GM21515 (cell line): Measurements from ENCODE around the gene NDUFA1.
"Not testable (repeated sequence)": the region's sequence is repeated elsewhere in the genome, so short reads cannot be mapped to it uniquely, and the experiment has no call there.

Experiments used
- ATAC-seq: cut with Tn5 transposase; IDR thresholded peaks from one replicate; pipeline ENCODE4 v1.9.1; 2021; ENCODE audit not compliant: unreplicated experiment

Gene NDUFA1

GRCh38 chrX:119871599-119872395 is at the start of gene NDUFA1, which contains the start of gene RNF113A:
Gene NDUFA1, plus strand, starts transcription at chrX:119871832. Its CDS starts 80 bp downstream, at chrX:119871912.
Gene RNF113A, minus strand, starts transcription at chrX:119871733. Its CDS starts 120 bp downstream, at chrX:119871613.
- peak; percentile 96 for ATAC-seq

DNA sequence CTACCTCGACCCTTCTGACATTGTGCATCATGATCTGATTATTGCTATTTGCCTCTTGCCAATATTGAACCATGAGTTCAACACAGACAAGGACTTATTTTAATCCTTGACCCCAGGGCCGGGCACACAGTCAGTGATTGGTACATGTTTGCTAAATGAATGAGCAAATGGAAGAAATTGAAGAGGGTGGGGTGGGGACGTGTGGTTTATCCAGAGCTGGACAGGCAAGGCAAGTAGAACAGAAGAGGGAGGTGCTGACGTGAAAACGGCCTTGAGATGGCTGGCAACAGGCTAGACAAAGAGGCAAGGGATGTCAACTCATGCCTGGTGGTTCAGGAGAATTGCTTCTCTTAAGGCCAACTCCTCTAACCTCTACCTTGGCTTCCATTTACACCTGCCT is 47.4 kb upstream of the NDUFA1 start:
- not testable (repeated sequence) for ATAC-seq

DNA sequence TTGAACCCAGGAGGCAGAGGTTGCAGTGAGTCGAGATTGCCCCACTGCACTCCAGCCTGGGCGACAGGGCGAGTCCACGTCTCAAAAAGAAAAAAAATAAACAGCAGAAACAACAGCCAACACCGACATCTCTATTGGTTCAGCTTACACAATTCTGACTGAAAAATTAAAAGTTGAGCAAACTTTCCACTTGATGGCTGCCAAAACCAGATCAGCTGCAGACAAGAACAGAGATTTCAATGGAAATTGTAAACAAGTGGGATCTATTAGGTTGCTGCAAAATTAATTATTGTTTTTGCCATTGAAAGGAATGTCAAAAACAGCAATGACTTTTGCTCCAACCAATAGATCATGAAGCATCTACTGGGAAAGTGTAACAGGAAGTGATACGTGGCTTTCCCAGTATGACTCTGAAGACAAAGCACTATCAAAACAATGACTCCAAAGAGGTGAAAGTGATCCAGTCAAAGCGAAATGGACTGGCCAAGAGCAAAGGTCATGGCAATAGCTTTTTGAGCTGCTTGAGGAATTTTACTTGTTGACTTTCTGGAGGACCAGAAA is 45.2 kb upstream of the NDUFA1 start:
- no peak for ATAC-seq

GRCh38 chrX:119828446-119828845 is 43.2 kb upstream of the NDUFA1 start:
- no peak for ATAC-seq

DNA sequence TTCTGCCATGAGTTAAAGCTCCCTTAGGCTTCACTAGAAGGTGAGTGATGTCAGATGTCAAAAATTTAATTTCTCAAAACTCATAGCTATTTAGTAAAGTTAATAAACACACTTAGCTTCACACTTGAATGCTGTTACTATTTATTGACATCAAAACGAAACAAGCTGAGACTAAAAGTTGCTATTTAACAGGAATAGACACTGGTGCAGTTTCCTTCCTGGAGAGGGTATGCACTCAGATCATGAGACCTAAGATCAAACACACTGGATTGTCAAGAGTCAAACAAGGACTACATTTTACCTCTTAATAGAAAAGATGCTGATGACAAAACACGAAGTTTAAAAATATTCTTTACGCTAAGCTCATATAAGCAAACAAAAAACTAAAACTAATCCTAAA is 37.7 kb upstream of the NDUFA1 start:
- ATAC-seq, result no peak

DNA sequence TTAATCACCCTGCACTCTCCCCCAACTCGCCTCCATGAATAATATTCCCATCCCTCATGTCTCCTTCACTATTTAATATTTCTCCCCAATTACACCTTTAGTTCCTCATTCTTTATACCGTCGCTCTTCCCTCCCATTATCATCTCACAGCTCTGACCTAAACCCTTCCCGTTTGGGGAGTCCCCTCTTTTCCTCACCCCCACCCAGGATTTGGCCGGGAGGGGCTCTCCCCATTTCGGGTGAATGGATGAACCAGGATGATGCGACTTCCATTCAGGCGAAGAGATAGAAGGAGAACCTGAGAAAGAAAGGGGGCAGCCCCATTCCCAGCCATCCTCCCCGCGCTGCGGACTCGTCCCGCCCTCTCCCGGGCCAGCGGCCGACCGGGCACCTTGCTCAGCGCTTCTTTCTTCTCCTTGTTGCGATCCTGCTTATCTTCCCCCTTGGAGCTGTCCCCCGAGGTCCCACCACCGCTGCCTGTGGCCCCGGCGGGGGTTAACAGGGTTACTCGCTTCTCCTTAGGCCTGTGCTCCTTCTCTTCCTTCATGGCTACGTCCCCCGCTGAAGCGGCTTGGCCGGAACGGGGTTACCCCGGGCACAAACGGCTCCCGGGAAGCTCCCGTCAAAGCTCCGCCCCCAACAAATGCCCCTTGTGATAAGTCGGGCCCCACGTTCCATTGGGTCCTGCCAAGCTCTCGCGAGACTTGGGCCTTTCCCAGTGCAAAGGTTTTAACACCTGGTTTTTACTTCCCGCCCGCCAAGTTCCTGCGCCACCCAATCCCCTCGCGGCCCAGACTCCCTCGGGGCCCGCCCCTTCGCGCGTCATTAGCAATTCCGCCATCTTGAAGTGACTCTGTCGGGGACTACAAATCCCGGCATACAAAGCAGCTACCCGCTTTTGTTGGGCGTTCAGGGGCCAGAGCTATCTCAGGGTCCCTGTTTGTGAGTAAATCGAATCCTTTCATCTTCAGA is 19.0 kb upstream of the NDUFA1 start, which contains the start of gene UPF3B:
TSS of gene UPF3B (minus strand) at position 582 of the 972 bp plus-strand sequence. CDS start at position 547, 35 bp downstream.
- ATAC-seq, result peak; percentile 97

DNA sequence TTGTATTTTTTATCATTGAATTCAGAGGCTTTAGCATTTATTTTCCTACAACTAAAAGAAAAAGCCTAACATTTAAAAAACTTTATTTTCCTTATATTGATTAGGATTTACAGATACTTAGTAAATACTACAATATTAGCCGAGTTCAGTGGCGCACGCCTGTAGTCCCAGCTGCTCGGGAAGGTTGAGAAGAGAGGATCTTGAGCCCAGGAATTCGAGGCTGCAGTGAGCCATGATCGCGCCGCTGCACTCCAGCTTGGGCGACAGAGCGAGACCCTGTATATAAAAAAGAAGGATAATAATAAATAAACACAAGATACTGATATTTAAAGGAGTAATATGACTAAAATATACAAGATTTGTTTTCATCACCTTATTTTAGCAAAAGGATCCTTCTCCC is 18.2 kb upstream of the NDUFA1 start:
- no peak for ATAC-seq

DNA sequence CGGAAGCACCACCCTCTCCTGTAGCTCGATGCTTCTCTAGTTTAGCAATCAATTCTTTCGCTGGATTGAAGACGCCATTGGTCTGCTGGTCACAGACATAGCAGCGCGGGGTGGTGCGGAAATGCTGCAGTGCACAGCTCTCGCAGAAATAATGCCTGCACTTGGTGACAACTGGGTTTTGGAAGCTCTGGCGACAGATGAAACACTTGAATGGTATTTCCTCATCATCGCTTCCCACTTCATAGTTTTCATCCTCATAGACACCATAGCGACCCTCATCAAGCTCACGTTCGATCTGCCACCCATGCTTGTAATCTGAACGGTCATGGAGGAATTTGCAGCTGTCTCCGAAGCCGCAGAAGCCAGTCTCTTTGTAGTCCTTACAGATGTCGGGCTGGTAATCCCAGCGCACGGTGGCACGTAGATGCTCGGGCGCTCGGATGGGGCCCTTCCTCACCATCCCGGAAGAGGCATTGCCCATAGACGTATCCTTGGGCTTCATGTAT is 953 bp upstream of the NDUFA1 start:
- ATAC-seq, result peak; percentile 19

DNA sequence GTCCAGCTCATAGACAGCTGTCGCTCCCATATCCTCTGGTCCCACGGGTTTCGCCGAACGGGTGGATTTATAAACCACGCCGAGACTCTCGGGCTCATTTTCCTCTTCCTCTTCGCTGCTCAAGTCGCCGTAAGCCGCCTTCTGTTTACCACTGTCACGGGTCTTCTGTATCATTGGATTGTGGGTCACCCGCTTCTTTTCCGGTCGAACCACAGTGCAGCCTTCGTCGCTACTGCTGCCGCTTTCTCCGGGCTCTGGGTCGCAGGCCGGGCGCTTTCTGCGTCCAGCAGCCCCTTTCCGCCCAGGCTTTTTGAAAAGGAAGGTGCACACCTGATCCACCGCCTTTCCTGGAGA is 410 bp upstream of the NDUFA1 start:
- ATAC-seq, result peak; percentile 28

- ATAC-seq, result no peak
Observed at GRCh38 chrX:119878740-119879139, 7.1 kb downstream of the NDUFA1 start.

- ATAC-seq, result no peak
Observed at GRCh38 chrX:119880076-119880475, 8.4 kb downstream of the NDUFA1 start.

DNA sequence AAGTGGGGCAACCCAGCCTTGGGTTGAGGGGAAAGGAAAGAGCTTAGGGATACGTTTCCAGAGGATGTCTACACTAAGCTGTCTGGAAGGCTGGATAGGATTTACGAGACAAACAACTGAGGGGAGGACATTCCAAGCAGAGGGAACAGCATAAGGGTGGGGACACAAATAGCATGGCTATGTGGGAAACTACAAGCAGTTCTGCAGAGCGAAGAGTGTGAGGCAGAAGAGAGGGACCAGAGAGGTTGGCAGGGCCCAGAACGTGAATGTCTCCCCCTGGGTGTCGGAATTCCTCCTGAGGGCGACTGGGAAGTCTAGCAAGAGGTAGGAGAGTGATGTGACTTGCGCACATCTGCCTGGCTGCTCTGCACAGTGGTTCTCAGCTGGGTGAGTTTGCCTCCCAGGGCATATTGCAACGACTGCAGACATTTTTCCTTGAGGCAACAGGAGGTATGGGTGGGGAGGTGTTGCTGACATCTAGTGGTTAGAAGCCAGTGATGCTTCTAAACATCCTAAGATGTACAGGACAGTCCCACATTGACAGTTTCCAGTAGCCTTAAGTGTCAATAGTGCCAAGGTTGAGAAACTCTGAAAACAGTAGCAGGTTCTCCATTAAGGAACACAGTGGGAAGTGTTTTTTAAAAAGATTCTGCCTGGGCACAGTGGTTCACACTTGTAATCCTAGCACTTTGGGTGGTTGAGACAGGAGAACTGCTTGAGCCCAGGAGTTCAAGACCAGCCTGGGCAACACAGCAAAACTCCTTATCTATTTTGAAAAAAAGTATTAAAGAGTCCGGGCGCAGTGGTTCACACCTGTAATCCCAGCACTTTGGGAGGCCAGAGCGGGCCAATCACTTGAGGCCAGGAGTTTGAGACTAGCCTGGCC is 9.2 kb downstream of the NDUFA1 start:
- ATAC-seq, result peak; percentile 73

DNA sequence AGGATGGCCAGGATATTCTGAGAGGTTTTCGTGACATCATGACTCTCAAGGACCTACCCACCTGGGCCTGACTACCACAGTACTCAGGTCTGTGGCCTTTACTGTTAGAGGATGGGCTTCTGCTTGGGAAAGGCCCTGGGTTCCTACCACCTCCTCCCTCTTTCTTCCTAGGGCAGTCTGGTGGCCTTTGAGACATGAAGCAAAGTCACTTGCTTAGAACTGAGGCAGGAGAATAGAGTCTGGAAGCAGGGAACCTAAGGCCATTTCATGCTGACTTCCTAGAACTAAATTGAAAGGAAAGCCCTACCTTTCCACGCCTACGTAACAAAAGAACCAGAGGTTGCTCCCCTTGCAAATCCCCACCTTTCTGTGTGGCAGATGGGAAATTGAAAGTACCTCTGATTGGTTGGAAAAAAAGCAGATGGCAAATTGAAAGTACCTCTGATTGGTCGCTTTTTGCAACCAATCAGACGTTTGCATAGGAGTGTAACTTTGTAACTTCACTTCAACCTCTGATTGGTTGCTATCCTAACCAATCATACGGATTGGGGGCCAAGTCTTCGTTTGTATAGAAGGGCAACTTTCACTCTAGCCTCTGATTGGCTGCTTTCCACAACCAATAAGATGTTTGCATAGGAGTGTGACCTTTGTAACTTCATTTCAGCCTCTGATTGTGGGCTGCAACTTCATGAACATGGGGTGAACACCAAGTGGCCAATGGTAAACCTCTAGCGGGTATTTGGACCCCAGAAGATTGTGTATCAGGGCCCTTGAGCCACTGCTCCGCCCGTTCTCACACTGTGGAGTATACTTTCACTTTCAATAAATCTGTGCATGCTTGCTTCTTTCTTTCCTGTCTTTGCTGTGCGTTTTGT is 14.2 kb downstream of the NDUFA1 start:
- ATAC-seq, result no peak

GRCh38 chrX:119887721-119888425 is 16.2 kb downstream of the NDUFA1 start:
- ATAC-seq, result no peak

DNA sequence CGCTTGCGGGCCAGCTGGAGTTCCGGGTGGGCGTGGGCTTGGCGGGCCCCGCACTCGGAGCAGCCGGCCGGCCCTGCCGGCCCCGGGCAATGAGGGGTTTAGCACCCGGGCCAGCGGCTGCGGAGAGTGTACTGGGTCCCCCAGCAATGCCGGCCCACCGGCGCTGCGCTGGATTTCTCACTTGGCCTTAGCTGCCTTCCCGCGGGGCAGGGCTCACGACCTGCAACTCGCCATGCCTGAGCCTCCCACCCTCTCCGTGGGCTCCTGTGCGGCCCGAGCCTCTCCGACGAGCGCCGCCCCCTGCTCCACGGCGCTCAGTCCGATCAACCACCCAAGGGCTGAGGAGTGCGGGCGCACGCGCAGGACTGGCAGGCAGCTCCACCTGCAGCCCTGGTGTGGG is 19.0 kb downstream of the NDUFA1 start:
- ATAC-seq, result not testable (repeated sequence)

DNA sequence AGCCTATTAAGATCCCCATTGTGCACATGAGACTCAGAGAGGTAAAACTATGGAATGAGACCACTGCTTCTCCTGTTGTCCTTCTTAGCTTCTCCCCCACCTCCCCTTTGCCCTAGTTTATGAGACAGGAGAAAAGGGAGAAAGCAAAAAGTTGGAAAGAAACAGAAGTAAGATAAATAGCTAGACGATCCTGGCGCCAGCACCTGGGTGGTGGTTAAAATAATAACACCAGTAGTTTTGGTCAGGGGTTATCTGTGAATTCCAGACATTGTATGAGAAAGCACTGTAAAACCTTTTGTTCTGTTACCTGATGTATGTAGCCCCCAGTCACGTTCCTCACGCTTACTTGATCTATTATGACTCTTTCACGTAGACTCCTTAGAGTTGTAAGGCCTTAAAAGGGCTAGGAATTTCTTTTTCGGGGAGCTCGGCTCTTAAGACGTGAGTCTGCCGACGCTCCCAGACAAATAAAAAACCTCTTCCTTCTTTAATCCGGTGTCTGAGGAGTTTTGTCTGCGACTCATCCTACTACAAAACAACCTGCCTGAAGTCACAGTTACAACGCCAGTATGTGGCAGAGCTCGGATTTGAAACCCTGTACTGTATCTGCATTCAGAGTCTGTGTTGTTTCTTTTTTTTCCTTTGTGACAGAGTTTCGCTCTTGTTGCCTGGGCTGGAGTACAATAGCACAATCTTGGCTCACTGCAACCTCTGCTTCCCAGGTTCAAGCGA is 20.5 kb downstream of the NDUFA1 start:
- ATAC-seq, result not testable (repeated sequence)

- no peak for ATAC-seq
Observed at GRCh38 chrX:119895843-119896326, 24.3 kb downstream of the NDUFA1 start, which contains the start of gene AKAP14. Gene AKAP14, plus strand, starts transcription at chrX:119895893. Its CDS starts 7,331 bp downstream, at chrX:119903224.

- no peak for ATAC-seq
Observed at GRCh38 chrX:119899125-119899524, 27.5 kb downstream of the NDUFA1 start.
